Mesothelial cell of epicardium (in vitro differentiated cells): ENCODE measurements around the gene ZBTB4. TPM values are rescaled to one million over a fixed set of nuclear protein-coding genes. Genes with fewer than 3 reads are reported as not detected.

ENCODE experiments used
- DNase-seq, 2 experiments: peaks; one replicate each; pipeline ENCODE4 v3.0.0; 2021; ENCODE audit warnings: low spot score in 2 of 2; ENCODE audit not compliant: unreplicated experiment in 2 of 2
- H3K27ac Mint-ChIP-seq: 2 replicates; pipeline ENCODE4 v1.8.0; 2021; ENCODE audit warnings: mixed read lengths
- H3K27me3 Mint-ChIP-seq: 2 replicates; pipeline ENCODE4 v1.8.0; 2021; ENCODE audit warnings: low read depth, mixed read lengths
- H3K36me3 Mint-ChIP-seq: 2 replicates; pipeline ENCODE4 v1.8.0; 2021; ENCODE audit warnings: mixed read lengths
- H3K4me1 Mint-ChIP-seq: 2 replicates; pipeline ENCODE4 v1.8.0; 2021; ENCODE audit warnings: mixed read lengths
- H3K4me3 Mint-ChIP-seq: 2 replicates; pipeline ENCODE4 v1.8.0; 2021; ENCODE audit warnings: mild to moderate bottlenecking, moderate library complexity, mixed read lengths
- H3K9me3 Mint-ChIP-seq: 2 replicates; pipeline ENCODE4 v1.8.0; 2021; ENCODE audit warnings: mixed read lengths
- total RNA-seq: library from RNA; stranded (reverse); gene quantifications from 3 replicates; pipeline ENCODE4 v1.2.1, GENCODE V29; 2021
- TF ChIP-seq, protein P1 (sequence below): fragments of 200-600 bp; sonication (generic); IDR thresholded peaks from one replicate; pipeline ENCODE4 v1.5.0; 2021; ENCODE audit warnings: antibody characterized with exemption; ENCODE audit not compliant: unreplicated experiment

The ZBTB4 gene
- total RNA-seq, 1 donor from 2014 or later = 39.7 TPM

DNA sequence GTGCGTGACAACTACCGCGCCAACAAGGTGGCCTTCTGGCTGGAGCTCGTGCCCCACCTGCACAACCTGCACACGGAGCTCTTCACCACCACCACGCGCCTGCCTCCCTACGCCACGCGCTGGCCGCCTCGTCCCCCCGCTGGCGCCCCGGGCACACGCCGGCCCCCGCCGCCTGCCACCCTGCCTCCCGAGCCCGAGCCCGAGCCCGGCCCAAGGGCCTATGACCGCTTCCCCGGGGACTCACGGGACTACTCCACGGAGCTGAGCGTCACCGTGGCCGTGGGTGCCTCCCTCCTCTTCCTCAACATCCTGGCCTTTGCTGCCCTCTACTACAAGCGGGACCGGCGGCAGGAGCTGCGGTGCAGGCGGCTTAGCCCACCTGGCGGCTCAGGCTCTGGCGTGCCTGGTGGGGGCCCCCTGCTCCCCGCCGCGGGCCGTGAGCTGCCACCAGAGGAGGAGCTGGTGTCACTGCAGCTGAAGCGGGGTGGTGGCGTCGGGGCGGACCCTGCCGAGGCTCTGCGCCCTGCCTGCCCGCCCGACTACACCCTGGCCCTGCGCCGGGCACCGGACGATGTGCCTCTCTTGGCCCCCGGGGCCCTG lies 62.3 kb downstream of the ZBTB4 start:
- Mint-ChIP-seq H3K36me3 (peaks cover 20% of the 10 kb centered on the region), H3K27me3 (no peaks in the 10 kb centered on the region), H3K27ac (no peak overlapping the region), H3K9me3 (no peaks in the 10 kb centered on the region), H3K4me1 (peaks cover 11% of the 10 kb centered on the region), H3K4me3 (no peak overlapping the region)
- DNase-seq = no peak
- TF ChIP-seq, protein P1, sequence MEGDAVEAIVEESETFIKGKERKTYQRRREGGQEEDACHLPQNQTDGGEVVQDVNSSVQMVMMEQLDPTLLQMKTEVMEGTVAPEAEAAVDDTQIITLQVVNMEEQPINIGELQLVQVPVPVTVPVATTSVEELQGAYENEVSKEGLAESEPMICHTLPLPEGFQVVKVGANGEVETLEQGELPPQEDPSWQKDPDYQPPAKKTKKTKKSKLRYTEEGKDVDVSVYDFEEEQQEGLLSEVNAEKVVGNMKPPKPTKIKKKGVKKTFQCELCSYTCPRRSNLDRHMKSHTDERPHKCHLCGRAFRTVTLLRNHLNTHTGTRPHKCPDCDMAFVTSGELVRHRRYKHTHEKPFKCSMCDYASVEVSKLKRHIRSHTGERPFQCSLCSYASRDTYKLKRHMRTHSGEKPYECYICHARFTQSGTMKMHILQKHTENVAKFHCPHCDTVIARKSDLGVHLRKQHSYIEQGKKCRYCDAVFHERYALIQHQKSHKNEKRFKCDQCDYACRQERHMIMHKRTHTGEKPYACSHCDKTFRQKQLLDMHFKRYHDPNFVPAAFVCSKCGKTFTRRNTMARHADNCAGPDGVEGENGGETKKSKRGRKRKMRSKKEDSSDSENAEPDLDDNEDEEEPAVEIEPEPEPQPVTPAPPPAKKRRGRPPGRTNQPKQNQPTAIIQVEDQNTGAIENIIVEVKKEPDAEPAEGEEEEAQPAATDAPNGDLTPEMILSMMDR = no peak

DNA sequence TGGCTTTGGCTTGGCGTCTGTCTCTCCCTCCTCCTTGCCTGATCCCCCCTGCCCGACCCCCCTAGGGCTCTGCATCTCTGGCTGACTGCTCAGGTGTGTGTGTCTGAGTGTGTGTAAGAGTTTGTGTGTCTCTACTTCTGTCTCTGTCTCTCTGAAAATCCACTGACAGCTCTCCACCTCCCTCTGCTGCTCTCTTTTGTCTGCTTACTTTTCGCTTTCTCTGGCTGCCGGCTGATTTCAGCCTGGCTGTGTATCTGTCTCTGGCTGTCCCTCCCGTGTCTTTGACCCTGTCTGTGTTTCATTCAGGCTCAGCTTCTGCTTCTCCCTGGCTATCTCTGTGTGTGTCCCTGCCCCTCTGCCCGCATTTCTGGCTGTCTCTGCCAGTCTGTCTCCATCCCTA lies 63.1 kb downstream of the ZBTB4 start:
- no peak for DNase-seq
- TF ChIP-seq, protein P1 = no peak
- Mint-ChIP-seq H3K4me1 (peaks cover 11% of the 10 kb centered on the region), H3K9me3 (no peaks in the 10 kb centered on the region), H3K36me3 (peaks cover 20% of the 10 kb centered on the region), H3K4me3 (no peak overlapping the region), H3K27me3 (no peaks in the 10 kb centered on the region), H3K27ac (no peak overlapping the region)

DNA sequence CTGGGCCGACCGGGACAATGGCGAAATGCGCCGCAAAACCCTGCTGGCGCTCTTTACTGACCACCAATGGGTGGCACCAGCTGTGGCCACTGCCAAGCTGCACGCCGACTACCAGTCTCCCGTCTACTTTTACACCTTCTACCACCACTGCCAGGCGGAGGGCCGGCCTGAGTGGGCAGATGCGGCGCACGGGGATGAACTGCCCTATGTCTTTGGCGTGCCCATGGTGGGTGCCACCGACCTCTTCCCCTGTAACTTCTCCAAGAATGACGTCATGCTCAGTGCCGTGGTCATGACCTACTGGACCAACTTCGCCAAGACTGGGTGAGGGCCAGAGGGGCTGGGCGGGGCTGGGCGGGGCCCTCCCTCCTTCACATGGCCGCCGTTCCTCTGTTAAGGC lies 63.6 kb downstream of the ZBTB4 start:
- peaks cover 11% of the 10 kb centered on the region for H3K4me1 Mint-ChIP-seq
- peaks cover 21% of the 10 kb centered on the region for H3K36me3 Mint-ChIP-seq
- TF ChIP-seq, protein P1 = no peak
- no peak overlapping the region for H3K27ac Mint-ChIP-seq
- no peak for DNase-seq
- no peak overlapping the region for H3K4me3 Mint-ChIP-seq
- H3K27me3 Mint-ChIP-seq = no peaks in the 10 kb centered on the region
- no peaks in the 10 kb centered on the region for H3K9me3 Mint-ChIP-seq

DNA sequence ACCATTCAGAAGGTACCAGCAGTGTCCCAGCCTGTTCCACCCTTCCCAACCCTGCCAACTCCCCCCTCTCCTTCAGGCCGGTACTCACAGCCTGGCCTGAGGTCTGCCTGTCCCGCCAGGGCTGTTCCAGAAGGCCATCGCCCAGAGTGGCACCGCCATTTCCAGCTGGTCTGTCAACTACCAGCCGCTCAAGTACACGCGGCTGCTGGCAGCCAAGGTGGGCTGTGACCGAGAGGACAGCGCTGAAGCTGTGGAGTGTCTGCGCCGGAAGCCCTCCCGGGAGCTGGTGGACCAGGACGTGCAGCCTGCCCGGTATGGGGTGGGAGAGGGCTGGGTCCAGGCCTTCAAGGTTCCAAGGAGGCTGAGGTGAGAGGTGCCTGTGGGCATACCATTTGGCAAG lies 64.6 kb downstream of the ZBTB4 start:
- H3K9me3 Mint-ChIP-seq = no peaks in the 10 kb centered on the region
- H3K36me3 Mint-ChIP-seq = peaks cover 29% of the 10 kb centered on the region
- H3K4me1 Mint-ChIP-seq = peaks cover 11% of the 10 kb centered on the region

DNA sequence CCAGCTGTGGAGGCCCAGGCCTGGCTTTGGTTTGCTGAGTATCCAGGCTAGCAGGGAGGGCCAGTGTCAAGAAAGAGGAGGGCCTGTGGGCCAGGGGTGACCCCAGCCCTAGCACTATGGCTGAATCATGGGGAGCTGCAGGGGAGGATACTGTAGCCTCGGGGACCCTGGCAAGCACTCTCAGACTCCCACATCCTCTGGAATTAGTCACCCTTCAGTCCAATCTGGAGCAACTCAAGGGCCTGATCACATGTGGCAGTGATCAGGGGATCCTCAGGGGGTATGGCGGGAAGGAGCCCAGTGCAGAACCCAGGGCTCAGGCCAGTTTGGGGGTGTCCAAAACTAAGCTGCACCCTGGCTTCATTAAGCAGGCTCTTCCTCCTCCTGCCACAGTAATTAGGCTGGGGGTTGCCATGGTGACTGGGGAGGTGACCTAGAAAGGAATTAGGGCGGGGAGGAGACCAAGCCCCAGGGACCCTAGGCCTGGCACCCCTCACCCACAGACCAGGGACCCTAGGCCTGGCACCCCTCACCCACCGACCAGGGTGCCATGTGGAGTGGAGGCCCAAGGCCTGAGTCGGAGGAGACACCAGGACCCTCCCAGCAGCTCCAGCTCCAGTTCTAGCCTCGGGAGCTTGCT lies 66.0 kb downstream of the ZBTB4 start:
- H3K9me3 Mint-ChIP-seq = no peaks in the 10 kb centered on the region
- H3K27ac Mint-ChIP-seq = no peak overlapping the region
- no peaks in the 10 kb centered on the region for H3K27me3 Mint-ChIP-seq
- DNase-seq = no peak
- peaks cover 11% of the 10 kb centered on the region for H3K4me1 Mint-ChIP-seq
- no peak overlapping the region for H3K4me3 Mint-ChIP-seq
- H3K36me3 Mint-ChIP-seq = peaks cover 38% of the 10 kb centered on the region
- TF ChIP-seq, protein P1 = no peak

More for the DNA sequence above, 64.6 kb downstream of the ZBTB4 start:
- H3K4me3 Mint-ChIP-seq = no peak overlapping the region
- TF ChIP-seq, protein P1 = no peak
- no peaks in the 10 kb centered on the region for H3K27me3 Mint-ChIP-seq
- no peak overlapping the region for H3K27ac Mint-ChIP-seq
- DNase-seq = no peak
